CD4-positive, CD25-positive, alpha-beta regulatory T cell (primary cell): ENCODE data around the gene TULP4. TPM values are rescaled to one million over a fixed set of nuclear protein-coding genes. Genes with fewer than 3 reads are reported as not detected.

ENCODE experiments used
- ATAC-seq, 2 donors: fragments of 150-1000 bp; cut with Tn5 transposase; one replicate each; pipeline ENCODE4 v1.10.0; 2021; ENCODE audit warnings: low read depth in 2 of 2, moderate number of reproducible peaks in 2 of 2, moderate library complexity in 1 of 2
- DNase-seq, 3 donors: peaks; one replicate each; pipeline versions ENCODE4 v3.0.0 to v3.0.0-alpha.2; 2012 to 2022; ENCODE audit warnings: mixed read lengths in 1 of 3
- H3K27ac ChIP-seq: one replicate; pipeline ENCODE4 v1.7.0; 2013; ENCODE audit warnings: mild to moderate bottlenecking, low read length; ENCODE audit not compliant: insufficient read depth, poor library complexity, severe bottlenecking
- H3K27me3 ChIP-seq: one replicate; pipeline ENCODE4 v1.7.0; 2013; ENCODE audit warnings: low read length; ENCODE audit not compliant: control insufficient read depth, insufficient read depth
- H3K36me3 ChIP-seq: one replicate; pipeline ENCODE4 v1.7.0; 2013; ENCODE audit warnings: mild to moderate bottlenecking, low read length, moderate library complexity; ENCODE audit not compliant: control insufficient read depth, insufficient read depth
- H3K4me1 ChIP-seq: 2 replicates; pipeline ENCODE4 v1.7.0; 2013; ENCODE audit warnings: mild to moderate bottlenecking, low read length; ENCODE audit not compliant: insufficient read depth, control insufficient read depth, poor library complexity, severe bottlenecking
- H3K4me3 ChIP-seq: one replicate; pipeline ENCODE4 v1.7.0; 2013; ENCODE audit warnings: low read depth, mild to moderate bottlenecking, low read length, moderate library complexity
- H3K9me3 ChIP-seq, 2 experiments: 1 replicate in 1 of 2; 2 replicates in 1 of 2; pipeline ENCODE4 v1.7.0; 2013; ENCODE audit warnings: low read length in 2 of 2, mild to moderate bottlenecking in 1 of 2, moderate library complexity in 1 of 2; ENCODE audit not compliant: control insufficient read depth in 2 of 2
- H3K27ac Mint-ChIP-seq, 3 donors: one replicate each; pipeline ENCODE4 v1.8.0; 2020 to 2022; ENCODE audit warnings: mild to moderate bottlenecking in 3 of 3, mixed read lengths in 3 of 3, moderate library complexity in 2 of 3
- H3K27me3 Mint-ChIP-seq: one replicate; pipeline ENCODE4 v1.8.0; 2022; ENCODE audit warnings: mild to moderate bottlenecking, mixed read lengths
- H3K36me3 Mint-ChIP-seq: one replicate; pipeline ENCODE4 v1.8.0; 2020; ENCODE audit warnings: mixed read lengths
- H3K4me1 Mint-ChIP-seq, 4 donors: one replicate each; pipeline ENCODE4 v1.8.0; 2020 to 2022; ENCODE audit warnings: mixed read lengths in 4 of 4, mild to moderate bottlenecking in 1 of 4
- H3K4me3 Mint-ChIP-seq, 4 donors: one replicate each; pipeline ENCODE4 v1.8.0; 2020 to 2022; ENCODE audit warnings: mild to moderate bottlenecking in 4 of 4, mixed read lengths in 4 of 4, moderate library complexity in 3 of 4
- H3K9me3 Mint-ChIP-seq, 7 donors: one replicate each; pipeline ENCODE4 v1.8.0; 2020 to 2022; ENCODE audit warnings: mixed read lengths in 7 of 7, mild to moderate bottlenecking in 3 of 7, moderate library complexity in 2 of 7
- polyA plus RNA-seq, 4 donors: library from polyadenylated mRNA; unstranded; fragments of 300-500 nt; fragmentation: Illumina TruSeq; gene quantifications; one replicate each; pipeline ENCODE4 v1.2.3, GENCODE V29; 2021
- total RNA-seq: library from RNA; stranded (reverse); gene quantifications from one replicate; pipeline ENCODE4 v1.2.3, GENCODE V29; 2022

The TULP4 gene
- total and polyA plus RNA-seq, 5 donors from 2014 or later, result 43.3 to 158 (median 56.0) TPM

- Mint-ChIP-seq H3K36me3 (peaks cover 26% of the 10 kb centered on the region), H3K9me3 (no peaks in the 10 kb centered on the region), H3K27me3 (no peaks in the 10 kb centered on the region), H3K27ac (peak overlapping the region in 2 of 3 donors; percentile 80 to 82), H3K4me3 (no peak overlapping the region), H3K4me1 (peaks cover 24 to 61% (median 29%) of the 10 kb centered on the region in 4 donors)
- no peak for ATAC-seq
- no peak for DNase-seq
- Histone ChIP-seq H3K27ac (no peak overlapping the region), H3K9me3 (no peaks in the 10 kb centered on the region), H3K27me3 (no peaks in the 10 kb centered on the region), H3K4me3 (no peak overlapping the region), H3K4me1 (peaks cover 14% of the 10 kb centered on the region), H3K36me3 (peaks cover 5% of the 10 kb centered on the region)
These were observed 39.9 kb upstream of the TULP4 start for GRCh38 chr6:158272324-158272723.

- peaks cover 10% of the 10 kb centered on the region for H3K4me1 ChIP-seq
- H3K36me3 Mint-ChIP-seq, result peaks cover 23% of the 10 kb centered on the region
- no peak for DNase-seq
- no peak for ATAC-seq
- H3K27ac ChIP-seq, result no peak overlapping the region
- no peaks in the 10 kb centered on the region for H3K27me3 Mint-ChIP-seq
- H3K9me3 ChIP-seq, result no peaks in the 10 kb centered on the region
- H3K9me3 Mint-ChIP-seq, result no peaks in the 10 kb centered on the region
- H3K27ac Mint-ChIP-seq, result peak overlapping the region in 2 of 3 donors; percentile 16 to 48
- H3K27me3 ChIP-seq, result no peaks in the 10 kb centered on the region
- H3K36me3 ChIP-seq, result peaks cover 3% of the 10 kb centered on the region
- peaks cover 22 to 43% (median 29%) of the 10 kb centered on the region in 4 donors for H3K4me1 Mint-ChIP-seq
- H3K4me3 Mint-ChIP-seq, result no peak overlapping the region
- H3K4me3 ChIP-seq, result no peak overlapping the region
These were observed 34.3 kb upstream of the TULP4 start for GRCh38 chr6:158278004-158278403.

- Histone ChIP-seq H3K27me3 (no peaks in the 10 kb centered on the region), H3K27ac (no peak overlapping the region), H3K4me3 (no peak overlapping the region), H3K4me1 (peaks cover 26% of the 10 kb centered on the region), H3K36me3 (peaks cover 3% of the 10 kb centered on the region), H3K9me3 (no peaks in the 10 kb centered on the region)
- H3K27me3 Mint-ChIP-seq, result no peaks in the 10 kb centered on the region
- ATAC-seq (no peak), DNase-seq (no peak)
- no peaks in the 10 kb centered on the region for H3K9me3 Mint-ChIP-seq
- H3K27ac Mint-ChIP-seq, result no peak overlapping the region
- H3K4me3 Mint-ChIP-seq, result no peak overlapping the region
- H3K4me1 Mint-ChIP-seq, result peaks cover 28 to 50% (median 37%) of the 10 kb centered on the region in 4 donors
- H3K36me3 Mint-ChIP-seq, result peaks cover 16% of the 10 kb centered on the region
These were observed 32.6 kb upstream of the TULP4 start for GRCh38 chr6:158279615-158280014.

GRCh38 chr6:158283304-158283980 lies 28.8 kb upstream of the TULP4 start:
- H3K27me3 ChIP-seq, result no peaks in the 10 kb centered on the region
- H3K4me1 Mint-ChIP-seq, result peaks cover 38 to 60% (median 40%) of the 10 kb centered on the region in 4 donors
- peak overlapping the region; percentile 61 to 90 (median 73) for H3K27ac Mint-ChIP-seq
- no peaks in the 10 kb centered on the region for H3K36me3 ChIP-seq
- peak overlapping the region; percentile 76 for H3K27ac ChIP-seq
- H3K4me1 ChIP-seq, result peaks cover 38% of the 10 kb centered on the region
- H3K9me3 ChIP-seq, result no peaks in the 10 kb centered on the region
- H3K36me3 Mint-ChIP-seq, result peaks cover 3% of the 10 kb centered on the region
- peak overlapping the region; percentile 46 for H3K4me3 ChIP-seq
- no peaks in the 10 kb centered on the region for H3K27me3 Mint-ChIP-seq
- no peaks in the 10 kb centered on the region for H3K9me3 Mint-ChIP-seq
- DNase-seq (peak in 2 of 3 donors; percentile 13 to 42), ATAC-seq (peak; percentile 60 to 71)
- peak overlapping the region; percentile 5 to 80 (median 40) for H3K4me3 Mint-ChIP-seq

GRCh38 chr6:158284007-158284875 lies 28.0 kb upstream of the TULP4 start:
- no peaks in the 10 kb centered on the region for H3K27me3 Mint-ChIP-seq
- H3K27ac ChIP-seq, result peak overlapping the region; percentile 76
- H3K36me3 Mint-ChIP-seq, result no peaks in the 10 kb centered on the region
- peaks cover 36 to 64% (median 40%) of the 10 kb centered on the region in 4 donors for H3K4me1 Mint-ChIP-seq
- H3K4me3 ChIP-seq, result peak overlapping the region; percentile 46
- H3K4me1 ChIP-seq, result peaks cover 38% of the 10 kb centered on the region
- H3K36me3 ChIP-seq, result no peaks in the 10 kb centered on the region
- peak overlapping the region in 2 of 3 donors; percentile 73 to 90 for H3K27ac Mint-ChIP-seq
- ATAC-seq (peak; percentile 53 to 62), DNase-seq (peak in 1 of 3 donors; percentile 40)
- no peaks in the 10 kb centered on the region for H3K27me3 ChIP-seq
- no peaks in the 10 kb centered on the region for H3K9me3 Mint-ChIP-seq
- H3K9me3 ChIP-seq, result no peaks in the 10 kb centered on the region
- H3K4me3 Mint-ChIP-seq, result peak overlapping the region; percentile 27 to 80 (median 64)

- Histone ChIP-seq H3K27me3 (no peaks in the 10 kb centered on the region), H3K4me3 (peak overlapping the region; percentile 17), H3K9me3 (no peaks in the 10 kb centered on the region), H3K27ac (peak overlapping the region; percentile 76), H3K4me1 (peaks cover 46% of the 10 kb centered on the region), H3K36me3 (no peaks in the 10 kb centered on the region)
- Mint-ChIP-seq H3K4me3 (peak overlapping the region in 2 of 4 donors; percentile 69 to 80), H3K36me3 (no peaks in the 10 kb centered on the region), H3K27ac (peak overlapping the region; percentile 68 to 90 (median 74)), H3K27me3 (no peaks in the 10 kb centered on the region), H3K4me1 (peaks cover 41 to 73% (median 46%) of the 10 kb centered on the region in 4 donors), H3K9me3 (no peaks in the 10 kb centered on the region)
- ATAC-seq (no peak), DNase-seq (no peak)
These were observed 27.2 kb upstream of the TULP4 start for GRCh38 chr6:158284876-158285655.

GRCh38 chr6:158285656-158286021 lies 26.6 kb upstream of the TULP4 start:
- Mint-ChIP-seq H3K27ac (peak overlapping the region; percentile 15 to 74 (median 68)), H3K27me3 (peaks cover 5% of the 10 kb centered on the region)

More at GRCh38 chr6:158285656-158286021, 26.6 kb upstream of the TULP4 start:
- H3K36me3 ChIP-seq, result no peaks in the 10 kb centered on the region
- H3K27me3 ChIP-seq, result no peaks in the 10 kb centered on the region
- Mint-ChIP-seq H3K4me3 (peak overlapping the region in 1 of 4 donors; percentile 8), H3K4me1 (peaks cover 47 to 76% (median 51%) of the 10 kb centered on the region in 4 donors), H3K36me3 (no peaks in the 10 kb centered on the region), H3K9me3 (no peaks in the 10 kb centered on the region)
- no peak for DNase-seq
- H3K27ac ChIP-seq, result no peak overlapping the region
- peak overlapping the region; percentile 34 for H3K4me3 ChIP-seq
- no peaks in the 10 kb centered on the region for H3K9me3 ChIP-seq
- peaks cover 52% of the 10 kb centered on the region for H3K4me1 ChIP-seq
- no peak for ATAC-seq
